ENCODE results near the gene PRKAR1B. TPM values are rescaled to one million over a fixed set of nuclear protein-coding genes. Genes with fewer than 3 reads are reported as not detected.
"Not testable (repeated sequence)": the region's sequence is repeated elsewhere in the genome, so short reads cannot be mapped to it uniquely, and the experiment has no call there.

Gene PRKAR1B
- total RNA-seq, 4 donors from 2014 or later: 7.3 to 15.6 (median 12.3) TPM

GRCh38 chr7:755413-755805 lies 28.3 kb upstream of the PRKAR1B start:
- no peaks in the 10 kb centered on the region for H3K27me3 ChIP-seq
- no peak for DNase-seq
- no peak overlapping the region for H3K4me3 ChIP-seq (replicated peaks in 1 of 3)
- 86 to 90% methylated on average over 9 of the region's 9 CpGs for WGBS, 2 donors
- no peak overlapping the region for H3K27ac ChIP-seq
- no peak for TF ChIP-seq POLR2A (IDR thresholded peaks at IDR 0.05)
- no peaks in the 10 kb centered on the region for H3K4me1 ChIP-seq
- peaks cover 36 to 39% of the 10 kb centered on the region in 2 donors for H3K36me3 ChIP-seq
- no peaks in the 10 kb centered on the region for H3K9me3 ChIP-seq
- intact Hi-C loops (cut with DNase I): no loop called here

GRCh38 chr7:754531-755412 lies 27.7 kb upstream of the PRKAR1B start:
- intact Hi-C loops (cut with DNase I): no loop called here
- Histone ChIP-seq H3K36me3 (peaks cover 36 to 39% of the 10 kb centered on the region in 2 donors), H3K27me3 (no peaks in the 10 kb centered on the region), H3K9me3 (no peaks in the 10 kb centered on the region), H3K4me1 (peaks cover 0 to 1% of the 10 kb centered on the region in 2 donors), H3K27ac (no peak overlapping the region), H3K4me3 (replicated peaks in 1 of 3) (no peak overlapping the region)
- DNase-seq: no peak
- 95 to 99% methylated on average over 25 to 28 of the region's 49 CpGs for WGBS, 2 donors
- TF ChIP-seq POLR2A (IDR thresholded peaks at IDR 0.05) (no peak), CTCF (IDR thresholded peaks at IDR 0.05) (no peak)

- DNase-seq: no peak
- TF ChIP-seq POLR2A (IDR thresholded peaks at IDR 0.05) (no peak), CTCF (IDR thresholded peaks at IDR 0.05) (no peak)
- Histone ChIP-seq H3K9me3 (no peaks in the 10 kb centered on the region), H3K27me3 (no peaks in the 10 kb centered on the region), H3K4me3 (replicated peaks in 1 of 3) (no peak overlapping the region), H3K36me3 (peaks cover 29 to 32% of the 10 kb centered on the region in 2 donors), H3K4me1 (peaks cover 0 to 15% of the 10 kb centered on the region in 2 donors), H3K27ac (no peak overlapping the region)
- intact Hi-C loops (cut with DNase I): no loop called here
- 95 to 97% methylated on average over 17 of the region's 17 CpGs for WGBS, 2 donors
Measured at GRCh38 chr7:753190-753589, 26.1 kb upstream of the PRKAR1B start.

- H3K27ac ChIP-seq; H3K27me3 ChIP-seq; H3K4me3 ChIP-seq (replicated peaks in 1 of 3); H3K9me3 ChIP-seq; DNase-seq; intact Hi-C loops (cut with DNase I): not testable (repeated sequence)
- H3K36me3 ChIP-seq: peaks cover 21 to 23% of the 10 kb centered on the region in 2 donors
- H3K4me1 ChIP-seq: peaks cover 0 to 15% of the 10 kb centered on the region in 2 donors
- WGBS, 2 donors: 86 to 93% methylated on average over 33 of the region's 33 CpGs
Measured at GRCh38 chr7:752256-752655, 25.2 kb upstream of the PRKAR1B start.

- TF ChIP-seq CTCF (IDR thresholded peaks at IDR 0.05): no peak
- no peak for TF ChIP-seq POLR2A (IDR thresholded peaks at IDR 0.05)
- H3K4me3 ChIP-seq (replicated peaks in 1 of 3): no peak overlapping the region
- 90 to 94% methylated on average over 15 of the region's 15 CpGs for WGBS, 2 donors
- intact Hi-C loops (cut with DNase I): no loop called here
- peaks cover 0 to 15% of the 10 kb centered on the region in 2 donors for H3K4me1 ChIP-seq
- H3K9me3 ChIP-seq: no peaks in the 10 kb centered on the region
- DNase-seq: no peak
- H3K36me3 ChIP-seq: peaks cover 16 to 18% of the 10 kb centered on the region in 2 donors
- H3K27me3 ChIP-seq: no peaks in the 10 kb centered on the region
- no peak overlapping the region for H3K27ac ChIP-seq
Measured at GRCh38 chr7:751826-752225, 24.7 kb upstream of the PRKAR1B start.

Data from thyroid gland (tissue), 4 donors.